ENCODE measurements around the gene CEP104. TPM values are rescaled to one million over a fixed set of nuclear protein-coding genes. Genes with fewer than 3 reads are reported as not detected.

Gene CEP104
- total RNA-seq, 1 experiment from 2014 or later: 10.6 TPM

GRCh38 chr1:3896396-3897000 is 39.5 kb upstream of the CEP104 start:
- in situ Hi-C loops (cut with HindIII; ENCODE audit: low pct_unique_long_range_greater_than_20kb, low sequenced_read_pairs): no loop called here
- no peak for DNase-seq (ENCODE audit: low read depth, low spot score)

DNA sequence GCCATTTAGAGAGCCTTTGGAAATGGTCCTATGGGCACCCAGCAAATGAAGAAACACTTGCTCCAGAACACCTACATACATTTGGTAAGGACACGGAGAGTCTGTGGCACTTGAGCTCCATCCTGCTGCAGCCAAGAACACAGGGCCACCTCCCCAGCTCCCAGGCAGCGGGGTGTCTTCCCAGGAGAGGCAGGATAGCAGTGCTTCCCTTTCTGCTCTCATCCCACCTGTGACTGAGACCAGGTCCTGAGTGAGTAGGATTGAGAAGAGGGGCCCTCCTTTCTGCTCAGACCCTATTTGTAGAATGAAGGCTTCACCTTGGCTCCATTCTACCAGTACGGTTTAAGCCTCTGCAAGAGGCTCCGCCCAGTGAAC is 38.9 kb upstream of the CEP104 start:
- DNase-seq (ENCODE audit: low read depth, low spot score): no peak
- in situ Hi-C loops (cut with HindIII; ENCODE audit: low pct_unique_long_range_greater_than_20kb, low sequenced_read_pairs): no loop called here

GRCh38 chr1:3895279-3895950 is 38.4 kb upstream of the CEP104 start:
- in situ Hi-C loops (cut with HindIII; ENCODE audit: low pct_unique_long_range_greater_than_20kb, low sequenced_read_pairs): no loop called here

GRCh38 chr1:3894626-3895278 is 37.7 kb upstream of the CEP104 start:
- DNase-seq (ENCODE audit: low read depth, low spot score): no peak
- in situ Hi-C loops (cut with HindIII; ENCODE audit: low pct_unique_long_range_greater_than_20kb, low sequenced_read_pairs): no loop called here

More at GRCh38 chr1:3895279-3895950, 38.4 kb upstream of the CEP104 start:
- no peak for DNase-seq (ENCODE audit: low read depth, low spot score)

GRCh38 chr1:3893190-3893589 is 36.2 kb upstream of the CEP104 start:
- in situ Hi-C loops (cut with HindIII; ENCODE audit: low pct_unique_long_range_greater_than_20kb, low sequenced_read_pairs): no loop called here

GRCh38 chr1:3892748-3893147 is 35.7 kb upstream of the CEP104 start:
- in situ Hi-C loops (cut with HindIII; ENCODE audit: low pct_unique_long_range_greater_than_20kb, low sequenced_read_pairs): no loop called here
- DNase-seq (ENCODE audit: low read depth, low spot score): no peak

More at GRCh38 chr1:3893190-3893589, 36.2 kb upstream of the CEP104 start:
- DNase-seq (ENCODE audit: low read depth, low spot score): no peak

- no peak for DNase-seq (ENCODE audit: low read depth, low spot score)
- in situ Hi-C loops (cut with HindIII; ENCODE audit: low pct_unique_long_range_greater_than_20kb, low sequenced_read_pairs): no loop called here
Measured at GRCh38 chr1:3891329-3891865, 34.4 kb upstream of the CEP104 start.

DNA sequence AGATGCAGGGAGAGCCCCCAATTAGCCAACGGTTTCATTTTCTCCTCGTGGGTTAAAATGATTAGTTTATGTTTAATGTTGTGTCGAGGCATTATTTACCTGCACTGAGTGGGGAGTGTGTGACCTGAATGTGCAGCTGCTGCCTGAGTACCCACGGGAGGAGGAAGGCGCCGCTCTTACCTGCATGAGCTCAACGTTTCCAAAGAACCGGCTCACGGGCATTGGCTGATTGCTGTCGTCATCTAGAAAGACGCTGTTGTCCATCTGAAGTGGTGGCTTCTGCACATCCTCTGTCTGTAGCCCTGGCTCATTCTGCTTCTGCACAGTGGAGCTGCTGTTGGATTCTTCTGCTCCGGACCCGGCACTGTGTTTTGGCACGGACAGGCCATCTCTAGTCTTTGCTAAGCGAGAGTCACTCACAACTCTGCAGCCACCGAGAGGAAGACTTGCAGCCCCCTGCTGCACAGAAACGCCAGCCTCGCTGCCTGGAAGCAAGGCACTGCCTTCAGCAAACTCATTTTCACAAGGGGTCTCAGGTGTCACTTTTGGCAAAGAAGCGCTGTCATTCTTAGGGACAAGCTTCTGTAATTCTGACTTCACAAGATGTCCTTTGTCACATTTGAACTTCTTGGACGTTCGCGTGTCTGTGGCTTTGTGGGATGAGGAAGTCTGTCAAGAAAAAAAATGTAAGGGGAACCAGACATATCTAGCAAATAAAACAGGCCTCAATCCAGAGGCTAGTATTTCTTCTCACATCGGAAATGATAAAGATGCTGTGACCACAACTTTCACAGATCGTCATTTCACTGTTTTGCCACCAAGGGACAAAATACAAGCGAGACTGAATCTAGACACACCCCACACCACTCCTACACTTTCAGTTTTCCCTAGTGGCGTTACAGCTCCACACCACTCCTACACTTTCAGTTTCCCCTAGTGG is 33.6 kb upstream of the CEP104 start:
- in situ Hi-C loops (cut with HindIII; ENCODE audit: low pct_unique_long_range_greater_than_20kb, low sequenced_read_pairs): no loop called here
- no peak for DNase-seq (ENCODE audit: low read depth, low spot score)

DNA sequence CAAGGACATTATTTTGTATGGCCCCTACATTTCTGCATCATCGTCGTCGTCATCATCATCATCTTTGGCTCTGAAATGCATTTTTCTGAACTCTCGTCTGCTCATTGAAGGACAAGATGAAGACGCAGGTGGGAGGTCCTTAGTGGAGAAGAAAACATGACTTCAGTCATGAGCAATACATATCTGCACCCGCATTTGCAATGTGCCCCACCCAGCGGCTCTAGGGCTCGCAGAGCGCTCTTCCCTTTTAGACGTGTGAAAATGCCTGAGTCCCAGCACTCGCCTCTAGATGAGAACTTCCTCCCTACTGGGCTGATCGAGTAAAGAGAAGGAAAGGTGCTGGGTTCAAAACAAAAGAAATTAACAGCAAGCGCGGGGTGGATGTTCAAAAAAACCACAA is 32.9 kb upstream of the CEP104 start:
- in situ Hi-C loops (cut with HindIII; ENCODE audit: low pct_unique_long_range_greater_than_20kb, low sequenced_read_pairs): no loop called here
- DNase-seq (ENCODE audit: low read depth, low spot score): no peak

- no peak for DNase-seq (ENCODE audit: low read depth, low spot score)
- in situ Hi-C loops (cut with HindIII; ENCODE audit: low pct_unique_long_range_greater_than_20kb, low sequenced_read_pairs): no loop called here
Measured at GRCh38 chr1:3888301-3888700, 31.3 kb upstream of the CEP104 start.

- in situ Hi-C loops (cut with HindIII; ENCODE audit: low pct_unique_long_range_greater_than_20kb, low sequenced_read_pairs): no loop called here
- no peak for DNase-seq (ENCODE audit: low read depth, low spot score)
Measured at GRCh38 chr1:3886691-3887090, 29.7 kb upstream of the CEP104 start.

GRCh38 chr1:3886106-3886670 is 29.2 kb upstream of the CEP104 start:
- DNase-seq (ENCODE audit: low read depth, low spot score): no peak
- in situ Hi-C loops (cut with HindIII; ENCODE audit: low pct_unique_long_range_greater_than_20kb, low sequenced_read_pairs): no loop called here

DNA sequence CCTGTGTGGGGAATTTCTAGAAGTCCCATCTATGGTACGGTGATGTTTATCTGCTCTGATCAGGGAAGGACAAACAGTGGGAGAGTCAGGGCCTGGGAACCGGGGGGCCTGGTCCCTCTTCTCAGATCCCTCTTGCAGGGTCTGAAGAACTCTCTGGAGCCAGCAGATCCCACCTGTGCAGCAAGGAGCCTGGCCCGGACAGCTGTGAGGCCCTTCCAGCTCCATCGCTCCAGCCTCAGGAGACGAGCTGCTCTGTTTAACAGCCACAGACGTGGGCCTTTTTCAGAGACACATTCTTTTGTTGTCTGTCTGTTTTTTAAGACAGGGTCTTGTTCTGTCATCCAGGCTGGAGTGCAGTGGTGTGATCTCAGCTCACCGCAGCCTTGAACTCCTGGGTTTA is 28.6 kb upstream of the CEP104 start:
- no peak for DNase-seq (ENCODE audit: low read depth, low spot score)
- in situ Hi-C loops (cut with HindIII; ENCODE audit: low pct_unique_long_range_greater_than_20kb, low sequenced_read_pairs): no loop called here

- in situ Hi-C loops (cut with HindIII; ENCODE audit: low pct_unique_long_range_greater_than_20kb, low sequenced_read_pairs): no loop called here
- no peak for DNase-seq (ENCODE audit: low read depth, low spot score)
Measured at GRCh38 chr1:3884966-3885365, 28.0 kb upstream of the CEP104 start.

DNA sequence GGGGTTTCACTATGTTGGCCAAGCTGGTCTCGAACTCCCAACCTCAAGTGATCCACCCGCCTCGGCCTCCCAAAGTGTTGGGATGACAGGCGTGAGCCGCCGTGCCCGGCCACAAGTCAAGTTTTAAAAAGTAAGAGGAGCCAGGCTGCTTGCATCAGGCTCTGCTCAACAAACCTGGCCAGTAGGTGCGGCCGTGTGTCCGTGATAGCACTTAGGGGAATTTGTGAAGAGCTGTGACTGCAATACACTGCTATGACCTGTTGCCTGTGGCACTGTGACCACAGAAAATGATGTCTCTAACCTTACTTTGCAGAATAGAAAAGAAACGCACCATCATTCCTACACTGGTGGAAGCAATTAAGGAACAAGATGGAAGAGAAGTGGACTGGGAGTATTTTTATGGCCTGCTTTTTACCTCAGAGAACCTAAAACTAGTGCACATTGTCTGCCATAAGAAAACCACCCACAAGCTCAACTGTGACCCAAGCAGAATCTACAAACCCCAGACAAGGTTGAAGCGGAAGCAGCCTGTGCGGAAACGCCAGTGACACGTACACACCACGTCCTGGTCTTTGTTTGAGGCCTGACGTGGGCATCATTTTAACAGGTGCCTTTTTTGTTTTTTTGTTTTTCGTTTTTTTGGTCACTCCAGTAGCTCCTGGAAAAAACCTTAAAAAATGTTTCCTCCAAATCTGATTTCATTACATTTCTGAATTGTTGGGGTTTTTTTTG is 26.3 kb upstream of the CEP104 start:
- DNase-seq (ENCODE audit: low read depth, low spot score): no peak
- in situ Hi-C loops (cut with HindIII; ENCODE audit: low pct_unique_long_range_greater_than_20kb, low sequenced_read_pairs): no loop called here

GRCh38 chr1:3881193-3881480 is 24.1 kb upstream of the CEP104 start:
- in situ Hi-C loops (cut with HindIII; ENCODE audit: low pct_unique_long_range_greater_than_20kb, low sequenced_read_pairs): no loop called here
- DNase-seq (ENCODE audit: low read depth, low spot score): no peak

Data from SK-MEL-5 (cell line).